Stimulated activated CD8-positive, alpha-beta memory T cell treated with anti-CD3 and anti-CD28 coated beads, Interleukin-12 subunit alpha, Interleukin-12 subunit beta, amount 100 ng/mL, for 24 hours (primary cell): ENCODE data around the gene RNF25.

Source experiments
- DNase-seq: peaks from one replicate; pipeline ENCODE4 v3.0.0-alpha.2; 2020; ENCODE audit errors: extremely low read depth

Gene RNF25

GRCh38 chr2:218626369-218626768 is 45.4 kb downstream of the RNF25 start:
- DNase-seq, result no peak

DNA sequence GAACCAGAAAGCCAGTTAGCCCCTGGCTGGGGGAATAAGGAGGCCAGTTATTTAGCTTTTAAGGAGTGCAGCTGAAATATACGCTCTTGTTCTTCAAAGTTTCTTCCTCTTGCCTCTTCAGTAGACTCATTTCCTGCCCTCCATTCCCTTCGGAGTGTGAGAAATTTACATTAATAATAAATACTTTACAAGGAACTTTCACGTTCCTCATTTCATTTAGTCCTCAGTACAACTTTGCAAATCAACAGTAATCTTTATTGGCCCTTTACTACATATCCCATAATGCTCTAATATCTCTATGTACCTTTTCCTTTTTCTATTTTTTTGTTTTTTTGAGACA is 48.5 kb downstream of the RNF25 start:
- no peak for DNase-seq

GRCh38 chr2:218622606-218623365 is 49.0 kb downstream of the RNF25 start:
- no peak for DNase-seq

DNA sequence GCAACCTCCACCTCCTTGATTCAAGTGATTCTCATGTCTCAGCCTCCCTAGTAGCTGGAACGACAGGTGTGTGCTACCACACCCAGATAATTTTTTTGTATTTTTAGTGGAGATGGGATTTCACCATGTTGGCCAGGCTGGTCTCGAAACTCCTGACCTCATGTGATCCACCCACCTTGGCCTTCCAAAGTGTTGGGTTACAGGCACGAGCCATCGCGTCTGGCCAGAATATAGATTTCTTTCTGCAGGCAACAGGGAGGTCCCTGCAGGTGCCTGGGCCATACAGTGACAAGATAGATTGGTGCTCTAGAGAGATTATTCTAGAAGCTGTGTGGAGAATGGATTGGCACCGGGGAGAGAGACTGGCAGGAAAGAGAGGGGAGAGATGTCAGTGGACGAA is 50.8 kb downstream of the RNF25 start:
- no peak for DNase-seq

- DNase-seq, result no peak
These were observed 53.5 kb downstream of the RNF25 start for GRCh38 chr2:218618102-218618860.

DNA sequence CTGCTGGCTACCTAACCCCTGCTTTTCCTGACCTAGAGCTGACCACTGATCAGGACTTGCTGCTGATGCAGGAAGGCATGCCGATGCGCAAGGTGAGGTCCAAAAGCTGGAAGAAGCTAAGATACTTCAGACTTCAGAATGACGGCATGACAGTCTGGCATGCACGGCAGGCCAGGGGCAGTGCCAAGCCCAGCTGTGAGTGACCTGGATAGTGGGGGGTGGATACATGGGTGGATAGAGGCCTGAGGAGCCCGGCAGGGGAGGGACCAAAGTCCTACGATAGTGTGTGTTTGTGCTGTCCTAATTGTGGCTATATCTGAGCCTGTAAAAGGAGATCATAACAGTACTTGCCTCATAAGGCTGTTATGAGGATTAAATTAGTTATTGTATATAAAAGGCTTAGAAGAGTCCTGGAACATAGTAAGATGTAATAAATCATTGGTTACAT is 55.9 kb downstream of the RNF25 start:
- DNase-seq, result no peak
